ENCODE data around the gene LIN9. TPM values are rescaled to one million over a fixed set of nuclear protein-coding genes. Genes with fewer than 3 reads are reported as not detected.

LIN9 gene
- total and polyA plus RNA-seq, 2 of the 8 experiments (the other 6 are each of a cell fraction or from before 2014, with no cell fraction given), result 5.6 to 12.6 TPM

GRCh38 chr1:226281058-226281457 lies 27.9 kb downstream of the LIN9 start:
- no peaks in the 10 kb centered on the region for H3K79me1 ChIP-seq (ENCODE audit: low read depth, low read length)
- H2BK5ac ChIP-seq (ENCODE audit: low read depth, low read length), result no peak overlapping the region
- H3K4me3 ChIP-seq (ENCODE audit: extremely low read depth in 1 of 4, insufficient read depth in 2 of 4, low read depth in 3 of 4, low read length in 4 of 4), result no peak overlapping the region
- POLR2A ChIA-PET (ENCODE audit: partially characterized antibody), result interaction anchor here (1.3 to 1.4 kb wide), 2 partner anchors 21 to 28 kb away, joined by 4 read pairs; partner anchors contain the start of gene LIN9
- H4K8ac ChIP-seq (ENCODE audit: extremely low read depth, insufficient read depth, low read length), result no peak overlapping the region
- no peak overlapping the region for H3K4ac ChIP-seq (replicated peaks; ENCODE audit: insufficient read length, low read depth, low read length)
- H3K23me2 ChIP-seq (ENCODE audit: low read depth, low read length), result no peaks in the 10 kb centered on the region
- H3K18ac ChIP-seq (ENCODE audit: extremely low read depth, low read length), result no peak overlapping the region
- no peak overlapping the region for H2AK5ac ChIP-seq (ENCODE audit: low read depth, low read length)
- CTCF ChIA-PET (ENCODE audit: partially characterized antibody), result interaction anchor here (1.6 kb wide), 1 partner anchor 52 kb away, joined by 4 read pairs; no protein-coding TSS in a partner anchor
- H2BK15ac ChIP-seq (ENCODE audit: low read length), result no peak overlapping the region
- H3K14ac ChIP-seq (ENCODE audit: insufficient read length), result no peak overlapping the region
- peaks cover 0 to 19% (median 0%) of the 10 kb centered on the region in 4 experiments; a peak in 3 of 8 replicates for H3K36me3 ChIP-seq (ENCODE audit: control insufficient read depth in 2 of 4, insufficient read depth in 4 of 4, low read length in 3 of 4)
- no peaks in the 10 kb centered on the region for H3K9me3 ChIP-seq (ENCODE audit: insufficient read depth in 2 of 2, low read depth in 1 of 2, low read length in 1 of 2)
- H2BK20ac ChIP-seq (ENCODE audit: low read length), result no peak overlapping the region
- H3K79me2 ChIP-seq (ENCODE audit: control insufficient read depth in 1 of 2, insufficient read depth in 2 of 2, low read length in 2 of 2), result no peaks in the 10 kb centered on the region
- H3K9ac ChIP-seq (replicated peaks in 1 of 4; ENCODE audit: extremely low read depth in 1 of 4, low read depth in 3 of 4, low read length in 3 of 4), result no peak overlapping the region
- H4K20me1 ChIP-seq (replicated peaks in 1 of 2; ENCODE audit: control insufficient read depth in 1 of 2, insufficient read depth in 2 of 2, low read length in 2 of 2), result no peaks in the 10 kb centered on the region
- H3K4me2 ChIP-seq (ENCODE audit: insufficient read depth in 1 of 2, low read depth in 2 of 2, low read length in 2 of 2), result no peak overlapping the region
- no peak overlapping the region for H4K5ac ChIP-seq (ENCODE audit: insufficient read length, low read depth, low read length)
- FAIRE-seq (no peak), DNase-seq (ENCODE audit: low read depth in 1 of 2, low spot score in 2 of 2) (no peak)
- H2BK120ac ChIP-seq (replicated peaks; ENCODE audit: low read depth, low read length), result no peak overlapping the region
- H2AFZ ChIP-seq (ENCODE audit: low read length), result no peak overlapping the region
- 100% methylated on average over 1 of the region's 1 CpG; no CpG with 5 or more reads in 1 of the 2 experiments for WGBS, 2 experiments (ENCODE audit: extremely low coverage in 1 of 2, insufficient coverage in 1 of 2, insufficient read length in 1 of 2, insufficient replicate concordance in 2 of 2, low coverage in 1 of 2, low lambda C conversion rate in 2 of 2, missing lambda C conversion rate in 1 of 2)
- H3K27me3 ChIP-seq (replicated peaks in 1 of 4; ENCODE audit: control insufficient read depth in 3 of 4, extremely low read depth in 1 of 4, insufficient read depth in 3 of 4, low read length in 3 of 4), result no peaks in the 10 kb centered on the region
- H3K56ac ChIP-seq (replicated peaks; ENCODE audit: insufficient read length, low read depth, low read length), result no peak overlapping the region
- no peak overlapping the region for H3K27ac ChIP-seq (ENCODE audit: low read depth, low read length)
- no peak overlapping the region for H3K23ac ChIP-seq (ENCODE audit: insufficient read length)
- H4K91ac ChIP-seq (replicated peaks; ENCODE audit: insufficient read length, low read length), result no peak overlapping the region
- no peaks in the 10 kb centered on the region for H3K4me1 ChIP-seq (replicated peaks in 1 of 4; ENCODE audit: control insufficient read depth in 3 of 4, insufficient read depth in 4 of 4, low read length in 3 of 4)
- H2BK12ac ChIP-seq (ENCODE audit: low read depth, low read length), result no peak overlapping the region
- TF ChIP-seq HDAC6 (IDR thresholded peaks at IDR 0.05; ENCODE audit: low read depth, low read length) (no peak), EZH2 (IDR thresholded peaks at IDR 0.05; ENCODE audit: low read depth, low read length, severe bottlenecking) (no peak), SIX5 (IDR thresholded peaks at IDR 0.05; ENCODE audit: low read depth, low read length) (no peak), MAFK (IDR thresholded peaks at IDR 0.05; ENCODE audit: low read depth, low read length) (no peak), SUZ12 (IDR thresholded peaks at IDR 0.05; ENCODE audit: low read length) (no peak), CTCF (IDR thresholded peaks at IDR 0.05; ENCODE audit: control extremely low read depth in 1 of 3, insufficient read depth in 1 of 3, low read depth in 1 of 3, low read length in 3 of 3) (no peak), TCF12 (IDR thresholded peaks at IDR 0.05; ENCODE audit: low read depth, low read length) (no peak), BRCA1 (IDR thresholded peaks at IDR 0.05; ENCODE audit: low read depth, low read length) (no peak), TAF7 (optimal IDR thresholded peaks at IDR 0.05; ENCODE audit: borderline replicate concordance, low read depth, low read length) (no peak), CBX5 (IDR thresholded peaks at IDR 0.05; ENCODE audit: low read depth, low read length) (no peak), ATF3 (IDR thresholded peaks at IDR 0.05; ENCODE audit: insufficient read depth, low read depth, low read length) (no peak)

Data from H1 (cell line).